ENCODE data around the gene ZNF552.
A peak's percentile ranks its signal among the peaks of the same experiment; 100 is the strongest.
"Not testable (repeated sequence)": the region's sequence is repeated elsewhere in the genome, so short reads cannot be mapped to it uniquely, and the experiment has no call there.

The ZNF552 gene

DNA sequence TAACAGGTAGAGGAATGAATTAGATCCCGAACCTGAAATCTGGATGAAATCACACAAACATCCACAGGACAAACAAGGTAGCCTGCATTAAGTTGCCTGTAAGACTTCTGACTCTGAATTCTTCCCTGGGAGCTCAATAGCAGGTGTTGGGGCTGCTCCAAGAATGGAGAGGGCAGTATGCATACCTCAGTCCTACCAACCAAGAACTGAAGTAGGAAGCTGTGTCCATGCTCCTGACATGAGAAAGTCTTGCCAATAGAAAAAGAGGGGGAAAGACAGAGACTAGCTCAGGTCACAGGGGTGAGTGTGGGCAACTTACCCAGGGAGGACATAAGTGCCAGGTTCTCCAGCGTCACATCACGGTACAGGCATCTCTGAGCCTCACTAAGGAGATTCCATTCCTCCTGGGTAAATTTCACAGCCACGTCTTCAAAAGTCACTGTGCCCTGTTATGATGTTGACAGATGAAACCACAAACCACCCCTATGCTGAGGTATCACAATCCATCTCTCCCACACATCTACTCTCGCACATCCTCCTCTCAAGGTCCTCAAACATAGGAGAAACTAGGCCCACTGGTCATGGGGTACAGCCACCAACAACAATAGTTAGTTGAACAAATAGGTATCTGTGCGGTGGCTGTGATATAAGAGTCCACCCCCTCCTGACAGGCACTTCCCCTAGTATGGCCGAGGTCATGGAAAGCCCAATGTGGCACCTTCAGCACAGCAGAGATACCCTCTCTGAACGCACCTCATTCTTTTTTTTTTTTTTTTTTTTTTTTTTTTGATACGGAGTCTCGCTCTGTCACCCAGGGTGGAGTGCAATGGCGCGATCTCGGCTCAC is 1.5 kb downstream of the ZNF552 start:
- not testable (repeated sequence) for H3K9me3 Mint-ChIP-seq; H3K27me3 Mint-ChIP-seq; ATAC-seq (replicated peaks); DNase-seq
- H3K27ac Mint-ChIP-seq, result peak overlapping the region; percentile 56 to 89
- H3K4me3 Mint-ChIP-seq, result peak overlapping the region; percentile 22 to 39
- peaks cover 29 to 32% of the 10 kb centered on the region in 2 donors for H3K4me1 Mint-ChIP-seq (ENCODE audit: low read depth in 2 of 2)
- H3K36me3 Mint-ChIP-seq (ENCODE audit: insufficient read depth), result peaks cover 25% of the 10 kb centered on the region

- DNase-seq (no peak), ATAC-seq (replicated peaks) (no peak)
- Mint-ChIP-seq H3K4me3 (peak overlapping the region in 1 of 2 donors; percentile 7), H3K36me3 (ENCODE audit: insufficient read depth) (peaks cover 24% of the 10 kb centered on the region), H3K4me1 (ENCODE audit: low read depth in 2 of 2) (peaks cover 29 to 32% of the 10 kb centered on the region in 2 donors), H3K27ac (peak overlapping the region in 1 of 2 donors; percentile 56), H3K27me3 (no peaks in the 10 kb centered on the region), H3K9me3 (no peaks in the 10 kb centered on the region)
These were observed 2.5 kb downstream of the ZNF552 start for GRCh38 chr19:57812226-57812625.

- not testable (repeated sequence) for H3K27me3 Mint-ChIP-seq; H3K4me3 Mint-ChIP-seq; DNase-seq; ATAC-seq (replicated peaks); H3K9me3 Mint-ChIP-seq
- peaks cover 23% of the 10 kb centered on the region for H3K36me3 Mint-ChIP-seq (ENCODE audit: insufficient read depth)
- H3K27ac Mint-ChIP-seq, result peak overlapping the region in 1 of 2 donors; percentile 81
- H3K4me1 Mint-ChIP-seq (ENCODE audit: low read depth in 2 of 2), result peaks cover 28 to 29% of the 10 kb centered on the region in 2 donors
These were observed 4.1 kb downstream of the ZNF552 start for GRCh38 chr19:57810410-57811295.

GRCh38 chr19:57807541-57807940 is 7.2 kb downstream of the ZNF552 start:
- peaks cover 14 to 20% of the 10 kb centered on the region in 2 donors for H3K4me1 Mint-ChIP-seq (ENCODE audit: low read depth in 2 of 2)
- H3K4me3 Mint-ChIP-seq, result no peak overlapping the region
- DNase-seq (no peak), ATAC-seq (replicated peaks) (no peak)
- no peaks in the 10 kb centered on the region for H3K27me3 Mint-ChIP-seq
- peaks cover 9% of the 10 kb centered on the region for H3K36me3 Mint-ChIP-seq (ENCODE audit: insufficient read depth)
- no peak overlapping the region for H3K27ac Mint-ChIP-seq
- no peaks in the 10 kb centered on the region for H3K9me3 Mint-ChIP-seq

DNA sequence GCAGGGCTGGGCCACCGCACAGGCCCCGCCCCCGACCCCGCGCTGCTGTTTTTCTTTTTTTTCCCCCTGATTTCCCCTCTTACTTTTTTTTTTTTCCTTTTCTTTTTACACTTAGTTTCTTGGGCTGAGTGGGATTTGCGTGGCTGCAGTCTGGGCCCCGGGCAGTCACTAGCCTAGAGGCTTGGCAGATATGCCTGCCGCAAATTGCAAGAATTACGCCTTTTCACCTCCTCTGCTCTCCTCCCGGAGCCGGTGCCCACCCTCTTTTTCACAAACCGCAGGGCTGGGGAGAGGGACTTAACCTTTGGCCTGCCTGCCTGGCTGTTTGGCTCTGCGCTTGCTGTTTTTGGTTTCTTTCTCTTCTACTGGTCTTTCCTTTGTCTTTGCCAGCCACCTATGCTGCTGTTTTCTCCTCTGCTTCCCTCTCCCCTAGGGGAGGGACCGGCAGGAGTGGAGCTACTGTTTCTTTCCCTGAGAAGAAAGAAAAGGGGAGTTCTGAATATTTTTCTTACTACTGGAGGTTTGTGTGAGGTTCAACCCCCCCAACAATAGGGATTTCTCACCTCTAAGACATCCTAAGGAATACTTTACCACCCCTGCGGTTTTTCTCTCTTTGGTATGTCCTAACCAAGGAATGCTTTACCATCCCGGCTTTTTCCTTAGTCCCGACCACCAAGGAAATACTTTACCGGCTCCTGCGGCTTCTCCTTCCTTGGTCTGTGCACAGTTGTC is 11.0 kb downstream of the ZNF552 start:
- no peaks in the 10 kb centered on the region for H3K27me3 Mint-ChIP-seq
- DNase-seq (no peak), ATAC-seq (replicated peaks) (no peak)
- peak overlapping the region in 1 of 2 donors; percentile 24 for H3K27ac Mint-ChIP-seq
- peak overlapping the region; percentile 27 to 42 for H3K4me3 Mint-ChIP-seq
- no peaks in the 10 kb centered on the region for H3K9me3 Mint-ChIP-seq
- no peaks in the 10 kb centered on the region for H3K36me3 Mint-ChIP-seq (ENCODE audit: insufficient read depth)
- peaks cover 7 to 8% of the 10 kb centered on the region in 2 donors for H3K4me1 Mint-ChIP-seq (ENCODE audit: low read depth in 2 of 2)

GRCh38 chr19:57803265-57803593 is 11.5 kb downstream of the ZNF552 start:
- Mint-ChIP-seq H3K36me3 (ENCODE audit: insufficient read depth) (no peaks in the 10 kb centered on the region), H3K27ac (peak overlapping the region in 1 of 2 donors; percentile 24), H3K4me1 (ENCODE audit: low read depth in 2 of 2) (peaks cover 7 to 8% of the 10 kb centered on the region in 2 donors), H3K27me3 (no peaks in the 10 kb centered on the region), H3K4me3 (peak overlapping the region in 1 of 2 donors; percentile 42), H3K9me3 (no peaks in the 10 kb centered on the region)
- ATAC-seq (replicated peaks), result no peak
- no peak for DNase-seq

DNA sequence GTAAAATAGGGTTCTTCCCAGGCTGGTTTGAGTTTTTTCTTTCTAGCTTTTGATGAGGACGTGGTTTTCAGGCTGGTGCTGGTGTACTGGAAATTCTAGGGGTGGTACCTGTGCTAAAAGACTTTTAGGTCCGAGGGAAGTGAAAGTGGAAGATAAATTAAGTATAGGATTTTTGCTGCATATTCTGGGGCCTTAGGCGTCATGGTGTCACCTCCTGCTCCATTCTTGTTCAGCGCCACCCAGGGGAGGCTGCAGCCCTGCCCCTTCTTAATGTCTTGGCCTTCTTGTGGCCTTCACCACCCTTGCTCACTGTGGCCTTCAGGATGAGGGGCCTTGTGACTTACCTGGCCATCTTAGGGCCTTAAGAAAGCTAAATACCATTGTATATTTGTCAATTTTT is 12.4 kb downstream of the ZNF552 start:
- ATAC-seq (replicated peaks), result no peak

DNA sequence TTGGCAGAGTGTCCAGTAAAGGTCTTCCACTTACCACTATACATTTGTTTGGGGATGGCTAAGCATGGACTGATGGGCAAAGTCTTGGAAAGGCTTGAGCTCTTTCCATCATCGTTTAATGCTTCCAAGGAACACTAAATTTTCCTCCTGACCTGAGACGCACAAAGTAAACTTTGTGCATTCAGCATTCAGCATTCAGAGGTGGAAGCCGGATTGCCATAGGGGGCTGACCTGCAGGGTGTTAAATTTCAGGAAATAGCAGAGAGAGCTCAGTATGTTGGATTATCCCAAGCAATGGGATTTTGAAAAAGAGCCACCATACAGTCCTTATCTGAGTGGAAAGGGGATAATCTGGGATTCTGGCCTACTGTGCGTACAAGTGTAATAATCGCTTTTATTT is 14.0 kb downstream of the ZNF552 start:
- no peaks in the 10 kb centered on the region for H3K9me3 Mint-ChIP-seq
- H3K27ac Mint-ChIP-seq, result no peak overlapping the region
- peaks cover 7 to 8% of the 10 kb centered on the region in 2 donors for H3K4me1 Mint-ChIP-seq (ENCODE audit: low read depth in 2 of 2)
- ATAC-seq (replicated peaks) (no peak), DNase-seq (no peak)
- H3K4me3 Mint-ChIP-seq, result no peak overlapping the region
- no peaks in the 10 kb centered on the region for H3K27me3 Mint-ChIP-seq
- H3K36me3 Mint-ChIP-seq (ENCODE audit: insufficient read depth), result peaks cover under 1% of the 10 kb centered on the region

More for the DNA sequence above, 12.4 kb downstream of the ZNF552 start:
- H3K9me3 Mint-ChIP-seq, result no peaks in the 10 kb centered on the region
- no peak overlapping the region for H3K27ac Mint-ChIP-seq
- no peaks in the 10 kb centered on the region for H3K27me3 Mint-ChIP-seq
- no peak overlapping the region for H3K4me3 Mint-ChIP-seq
- peaks cover 7 to 8% of the 10 kb centered on the region in 2 donors for H3K4me1 Mint-ChIP-seq (ENCODE audit: low read depth in 2 of 2)
- no peak for DNase-seq
- no peaks in the 10 kb centered on the region for H3K36me3 Mint-ChIP-seq (ENCODE audit: insufficient read depth)

DNA sequence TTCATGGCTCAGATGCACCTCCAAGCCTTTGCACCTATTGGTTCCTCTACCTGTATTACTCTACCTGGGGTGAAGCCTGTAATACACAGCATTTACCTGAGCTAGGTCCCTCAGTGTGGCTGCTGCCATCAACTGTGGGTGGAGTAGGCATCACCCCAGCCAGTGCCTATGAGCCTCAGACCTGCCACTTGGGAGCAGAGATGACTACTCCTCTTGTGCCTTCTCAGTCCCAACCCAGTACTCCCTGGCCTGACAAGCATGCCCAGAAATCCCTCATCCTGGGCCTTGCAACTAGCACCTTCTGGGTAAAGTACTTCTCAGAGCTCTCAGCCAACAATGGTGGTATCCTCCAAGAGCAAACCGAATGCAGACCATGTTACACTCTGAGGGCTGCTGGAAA is 18.1 kb downstream of the ZNF552 start:
- not testable (repeated sequence) for H3K4me3 Mint-ChIP-seq; H3K27me3 Mint-ChIP-seq; H3K27ac Mint-ChIP-seq; ATAC-seq (replicated peaks); DNase-seq; H3K4me1 Mint-ChIP-seq (ENCODE audit: low read depth in 2 of 2); H3K9me3 Mint-ChIP-seq
- peaks cover 12% of the 10 kb centered on the region for H3K36me3 Mint-ChIP-seq (ENCODE audit: insufficient read depth)

- no peak for DNase-seq
- Mint-ChIP-seq H3K36me3 (ENCODE audit: insufficient read depth) (peaks cover 27% of the 10 kb centered on the region), H3K27me3 (no peaks in the 10 kb centered on the region), H3K27ac (no peak overlapping the region), H3K4me1 (ENCODE audit: low read depth in 2 of 2) (peaks cover 0 to 5% of the 10 kb centered on the region in 2 donors), H3K4me3 (no peak overlapping the region), H3K9me3 (peaks cover 9 to 16% of the 10 kb centered on the region in 2 donors)
- no peak for ATAC-seq (replicated peaks)
These were observed 25.4 kb downstream of the ZNF552 start for GRCh38 chr19:57789288-57789687.

GRCh38 chr19:57788114-57788692 is 26.5 kb downstream of the ZNF552 start:
- no peak for DNase-seq
- peaks cover 20% of the 10 kb centered on the region for H3K36me3 Mint-ChIP-seq (ENCODE audit: insufficient read depth)
- ATAC-seq (replicated peaks), result no peak
- peaks cover 9 to 16% of the 10 kb centered on the region in 2 donors for H3K9me3 Mint-ChIP-seq
- no peak overlapping the region for H3K4me3 Mint-ChIP-seq
- no peaks in the 10 kb centered on the region for H3K27me3 Mint-ChIP-seq
- no peak overlapping the region for H3K27ac Mint-ChIP-seq
- peaks cover 0 to 5% of the 10 kb centered on the region in 2 donors for H3K4me1 Mint-ChIP-seq (ENCODE audit: low read depth in 2 of 2)

DNA sequence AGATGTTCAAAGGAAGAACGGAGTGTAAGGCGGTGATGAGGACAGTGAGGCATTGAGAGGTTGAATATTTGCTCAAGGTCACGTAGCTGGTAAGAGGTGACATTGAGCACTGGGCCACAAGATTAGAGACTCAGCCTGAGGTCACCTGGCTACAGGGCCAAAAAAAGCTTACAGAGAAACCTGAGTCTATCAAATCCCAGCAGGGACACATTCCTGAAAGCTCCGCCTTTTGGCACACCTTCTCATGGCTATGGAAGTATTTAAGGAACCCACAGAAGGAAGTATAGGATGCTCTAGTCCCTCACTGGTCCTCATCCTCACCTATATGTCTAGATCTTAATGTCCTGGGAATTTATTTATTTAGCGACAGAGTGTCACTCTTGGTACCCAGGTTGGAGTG is 27.8 kb downstream of the ZNF552 start:
- Mint-ChIP-seq H3K4me1 (ENCODE audit: low read depth in 2 of 2) (peaks cover 0 to 5% of the 10 kb centered on the region in 2 donors), H3K9me3 (peaks cover 9 to 16% of the 10 kb centered on the region in 2 donors)
- ATAC-seq (replicated peaks), result no peak

GRCh38 chr19:57786286-57786685 is 28.4 kb downstream of the ZNF552 start:
- peaks cover 9 to 16% of the 10 kb centered on the region in 2 donors for H3K9me3 Mint-ChIP-seq

More for the DNA sequence above, 27.8 kb downstream of the ZNF552 start:
- no peak for DNase-seq
- no peak overlapping the region for H3K27ac Mint-ChIP-seq
- H3K27me3 Mint-ChIP-seq, result no peaks in the 10 kb centered on the region
- peaks cover 23% of the 10 kb centered on the region for H3K36me3 Mint-ChIP-seq (ENCODE audit: insufficient read depth)
- H3K4me3 Mint-ChIP-seq, result no peak overlapping the region

More at GRCh38 chr19:57786286-57786685, 28.4 kb downstream of the ZNF552 start:
- Mint-ChIP-seq H3K4me1 (ENCODE audit: low read depth in 2 of 2) (peaks cover 0 to 5% of the 10 kb centered on the region in 2 donors), H3K36me3 (ENCODE audit: insufficient read depth) (peaks cover 25% of the 10 kb centered on the region), H3K27ac (peak overlapping the region in 1 of 2 donors; percentile 76), H3K4me3 (no peak overlapping the region), H3K27me3 (no peaks in the 10 kb centered on the region)
- DNase-seq (no peak), ATAC-seq (replicated peaks) (no peak)

All from effector memory CD8-positive, alpha-beta T cell (primary cell).